Common myeloid progenitor, CD34-positive (primary cell): Measurements from ENCODE around the gene APBA1.

Experiments
- CTCF ChIA-PET: fragments of 350-600 bp; sonication (Branson Sonifier 250); formaldehyde crosslinking; loops from one replicate; lab custom pipeline; 2021; ENCODE audit warnings: antibody characterized with exemption; lab: Charles Lee
- POLR2A ChIA-PET: fragments of 350-600 bp; sonication (Branson Sonifier 250); formaldehyde crosslinking; loops from one replicate; lab custom pipeline; 2021; ENCODE audit warnings: antibody characterized with exemption; lab: Charles Lee
- DNase-seq, 3 donors: peaks; one replicate each; pipeline versions ENCODE4 v3.0.0 to v3.0.0-alpha.2; 2013
- H3K27ac ChIP-seq, 2 experiments: 1 replicate in 1 of 2; 2 replicates in 1 of 2; pipeline ENCODE4 v1.7.0; 2013; ENCODE audit warnings: inconsistent platforms in 2 of 2, low read length in 2 of 2, mild to moderate bottlenecking in 2 of 2, low read depth in 1 of 2, moderate library complexity in 1 of 2; ENCODE audit not compliant: severe bottlenecking in 2 of 2, insufficient read depth in 1 of 2, poor library complexity in 1 of 2
- H3K27me3 ChIP-seq, 5 experiments: replicated peaks in 2 of 5; 1 replicate in 3 of 5; 2 replicates in 2 of 5; pipeline versions ENCODE4 v1.6.1 to v1.7.0; 2013; ENCODE audit warnings: low read length in 4 of 5, mild to moderate bottlenecking in 2 of 5, moderate library complexity in 2 of 5, inconsistent platforms in 1 of 5; ENCODE audit not compliant: insufficient read depth in 5 of 5, control insufficient read depth in 4 of 5
- H3K36me3 ChIP-seq, 4 experiments: 1 replicate in 2 of 4; 2 replicates in 2 of 4; pipeline versions ENCODE4 v1.6.1 to v1.7.0; 2013; ENCODE audit warnings: low read length in 3 of 4, control low read depth in 1 of 4, mild to moderate bottlenecking in 1 of 4; ENCODE audit not compliant: control insufficient read depth in 4 of 4, insufficient read depth in 4 of 4
- H3K4me1 ChIP-seq, 4 experiments: 1 replicate in 3 of 4; 2 replicates in 1 of 4; pipeline versions ENCODE4 v1.6.1 to v1.7.1; 2013; ENCODE audit warnings: low read length in 3 of 4, mild to moderate bottlenecking in 3 of 4, control low read depth in 1 of 4, inconsistent platforms in 1 of 4, moderate library complexity in 1 of 4; ENCODE audit not compliant: control insufficient read depth in 4 of 4, insufficient read depth in 4 of 4; ENCODE audit errors: control extremely low read depth in 1 of 4
- H3K4me3 ChIP-seq, 7 experiments: 1 replicate in 4 of 7; 2 replicates in 3 of 7; pipeline versions ENCODE4 v1.5.1 to v1.7.0; 2013; ENCODE audit warnings: mild to moderate bottlenecking in 7 of 7, low read length in 6 of 7, moderate library complexity in 6 of 7, inconsistent platforms in 2 of 7, low read depth in 2 of 7, control low read depth in 1 of 7; ENCODE audit not compliant: insufficient read depth in 4 of 7, control insufficient read depth in 1 of 7; ENCODE audit errors: extremely low read depth in 1 of 7
- H3K9me3 ChIP-seq, 5 experiments: 1 replicate in 4 of 5; 2 replicates in 1 of 5; pipeline versions ENCODE4 v1.6.1 to v1.7.1; 2013; ENCODE audit warnings: low read length in 4 of 5, mild to moderate bottlenecking in 2 of 5, inconsistent platforms in 1 of 5, low read depth in 1 of 5, moderate library complexity in 1 of 5; ENCODE audit not compliant: control insufficient read depth in 4 of 5, insufficient read depth in 2 of 5; ENCODE audit errors: control extremely low read depth in 1 of 5
- WGBS: methylation state at CpG from one replicate; pipeline ENCODE4 v1.1.5; 2013; ENCODE audit not compliant: insufficient coverage; 5-methylcytosine and 5-hydroxymethylcytosine counted together

Gene APBA1

DNA sequence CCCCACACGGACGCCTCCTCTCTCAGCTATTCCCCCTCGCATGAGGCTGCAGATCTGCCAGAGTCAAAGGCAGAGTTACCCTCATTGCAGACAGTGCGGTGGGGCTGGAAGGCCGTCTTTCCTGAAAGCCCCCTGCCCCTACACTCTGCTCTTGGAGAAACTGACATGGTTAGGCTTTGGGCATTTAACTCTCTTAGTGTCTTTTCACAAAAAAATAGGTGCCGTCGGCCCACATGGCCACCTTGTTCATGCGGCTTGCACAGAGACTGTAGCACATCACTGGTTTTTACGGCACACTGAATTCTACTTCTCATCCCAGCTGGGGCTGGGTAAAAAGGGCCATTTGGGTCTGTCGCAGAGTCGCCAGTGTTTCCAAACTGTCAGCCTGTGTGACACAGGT lies 239.5 kb downstream of the APBA1 start:
- POLR2A ChIA-PET, result no interaction called here
- Histone ChIP-seq H3K27ac (no peak overlapping the region), H3K36me3 (no peaks in the 10 kb centered on the region), H3K9me3 (no peaks in the 10 kb centered on the region), H3K4me3 (no peak overlapping the region), H3K27me3 (no peaks in the 10 kb centered on the region), H3K4me1 (no peaks in the 10 kb centered on the region)
- 97% methylated on average over 11 of the region's 11 CpGs for WGBS
- DNase-seq, result no peak
- CTCF ChIA-PET, result interaction anchor here (2.3 kb wide), 1 partner anchor 11 kb away, joined by 5 read pairs; no protein-coding TSS in a partner anchor

DNA sequence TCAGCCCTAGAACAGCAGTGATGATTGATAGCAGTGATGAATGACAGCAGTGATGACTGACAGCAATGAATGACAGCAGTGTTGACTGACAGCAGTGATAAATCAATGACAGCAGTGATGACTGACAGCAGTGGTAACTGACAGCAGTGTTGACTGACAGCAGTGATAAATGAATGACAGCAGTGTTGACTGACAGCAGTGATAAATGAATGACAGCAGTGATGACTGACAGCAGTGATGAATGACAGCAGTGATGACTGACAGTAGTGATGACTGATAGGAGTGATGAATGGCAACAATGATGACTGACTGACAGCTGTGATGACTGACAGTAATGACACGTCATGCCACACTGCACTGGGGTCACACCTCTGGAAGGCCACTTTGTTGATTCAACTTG lies 240.4 kb downstream of the APBA1 start:
- Histone ChIP-seq H3K9me3 (no peaks in the 10 kb centered on the region), H3K27ac (no peak overlapping the region), H3K36me3 (no peaks in the 10 kb centered on the region), H3K4me1 (no peaks in the 10 kb centered on the region), H3K4me3 (no peak overlapping the region), H3K27me3 (no peaks in the 10 kb centered on the region)
- CTCF ChIA-PET, result no interaction called here
- no peak for DNase-seq
- 100% methylated on average over 1 of the region's 1 CpG for WGBS
- POLR2A ChIA-PET, result no interaction called here

DNA sequence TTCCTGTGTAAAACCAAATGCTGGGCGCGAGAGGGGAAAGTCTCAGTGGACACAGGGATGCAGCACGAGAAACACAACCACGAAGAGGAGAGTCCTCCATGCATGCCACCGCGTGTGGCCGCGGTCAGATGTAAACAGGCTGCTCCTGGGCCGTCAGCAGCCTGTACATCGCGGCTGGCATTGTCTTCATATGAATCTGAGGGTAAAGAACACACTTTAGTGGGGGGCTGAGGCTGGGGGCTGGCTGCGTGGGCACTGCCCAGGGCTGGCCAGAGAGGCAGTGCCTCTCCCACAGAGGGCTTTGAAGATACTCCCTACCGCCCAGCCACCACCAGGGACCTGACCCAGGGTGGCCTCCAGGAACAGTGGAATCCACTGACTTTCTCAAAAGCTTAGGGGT lies 241.0 kb downstream of the APBA1 start:
- WGBS, result 96% methylated on average over 8 of the region's 13 CpGs
- Histone ChIP-seq H3K4me1 (no peaks in the 10 kb centered on the region), H3K9me3 (no peaks in the 10 kb centered on the region), H3K27ac (no peak overlapping the region), H3K4me3 (no peak overlapping the region), H3K27me3 (no peaks in the 10 kb centered on the region), H3K36me3 (no peaks in the 10 kb centered on the region)
- no peak for DNase-seq
- POLR2A ChIA-PET, result interaction anchor here (0.7 kb wide), 1 partner anchor 371 kb away, joined by 3 read pairs; no protein-coding TSS in a partner anchor
- CTCF ChIA-PET, result interaction anchor here (3.0 kb wide), 1 partner anchor 10 kb away, joined by 10 read pairs; no protein-coding TSS in a partner anchor

DNA sequence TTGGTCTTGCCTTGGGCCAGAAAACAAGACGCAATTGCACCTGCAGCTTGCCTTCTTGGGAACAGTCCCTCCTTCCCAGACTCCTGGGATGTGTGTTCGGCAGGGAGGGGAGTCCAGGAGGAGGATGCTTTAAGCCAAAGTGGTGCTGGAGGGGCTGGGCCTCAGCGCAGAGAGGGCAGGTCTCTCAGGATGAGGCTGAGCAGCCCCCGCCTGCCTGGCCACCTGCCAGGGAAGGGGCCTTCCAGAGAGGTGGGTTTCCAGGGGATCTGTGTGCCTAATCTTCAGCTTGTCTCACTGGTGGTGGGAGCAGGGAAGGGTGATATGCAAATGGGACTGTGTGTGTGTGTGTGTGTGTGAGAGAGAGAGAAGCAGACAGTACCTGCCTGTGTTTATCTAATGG lies 242.0 kb downstream of the APBA1 start:
- no peak for DNase-seq
- H3K27me3 ChIP-seq, result no peaks in the 10 kb centered on the region
- no peaks in the 10 kb centered on the region for H3K9me3 ChIP-seq
- WGBS, result 96% methylated on average over 3 of the region's 4 CpGs
- ChIA-PET POLR2A (interaction anchor here (0.7 kb wide), 2 partner anchors 243 to 370 kb away, joined by 3 to 6 read pairs; no protein-coding TSS in a partner anchor), CTCF (interaction anchor here (3.0 kb wide), 1 partner anchor 9 kb away, joined by 10 read pairs; no protein-coding TSS in a partner anchor)
- H3K4me3 ChIP-seq, result no peak overlapping the region
- no peaks in the 10 kb centered on the region for H3K4me1 ChIP-seq
- no peak overlapping the region for H3K27ac ChIP-seq
- no peaks in the 10 kb centered on the region for H3K36me3 ChIP-seq

DNA sequence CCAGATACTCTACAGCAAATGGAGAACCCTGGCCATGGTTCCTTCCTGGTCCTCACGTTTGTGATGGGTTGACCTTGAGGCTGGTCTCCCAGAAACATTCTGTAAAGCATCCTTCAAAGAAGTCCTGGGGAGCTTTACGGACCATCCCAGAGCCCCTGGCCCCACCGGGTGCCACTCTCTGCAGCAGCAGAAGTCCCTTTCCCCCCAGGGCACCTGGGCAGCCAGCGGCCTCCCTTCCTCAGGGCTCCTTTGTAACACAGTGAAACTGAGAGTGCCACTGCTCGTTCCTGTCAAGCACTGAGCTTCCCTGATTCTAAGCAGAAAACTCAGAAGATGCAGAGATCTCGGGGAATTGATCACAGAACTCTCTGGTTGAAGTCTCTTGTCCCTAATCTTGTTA lies 242.9 kb downstream of the APBA1 start:
- H3K27ac ChIP-seq, result no peak overlapping the region
- POLR2A ChIA-PET, result no interaction called here

DNA sequence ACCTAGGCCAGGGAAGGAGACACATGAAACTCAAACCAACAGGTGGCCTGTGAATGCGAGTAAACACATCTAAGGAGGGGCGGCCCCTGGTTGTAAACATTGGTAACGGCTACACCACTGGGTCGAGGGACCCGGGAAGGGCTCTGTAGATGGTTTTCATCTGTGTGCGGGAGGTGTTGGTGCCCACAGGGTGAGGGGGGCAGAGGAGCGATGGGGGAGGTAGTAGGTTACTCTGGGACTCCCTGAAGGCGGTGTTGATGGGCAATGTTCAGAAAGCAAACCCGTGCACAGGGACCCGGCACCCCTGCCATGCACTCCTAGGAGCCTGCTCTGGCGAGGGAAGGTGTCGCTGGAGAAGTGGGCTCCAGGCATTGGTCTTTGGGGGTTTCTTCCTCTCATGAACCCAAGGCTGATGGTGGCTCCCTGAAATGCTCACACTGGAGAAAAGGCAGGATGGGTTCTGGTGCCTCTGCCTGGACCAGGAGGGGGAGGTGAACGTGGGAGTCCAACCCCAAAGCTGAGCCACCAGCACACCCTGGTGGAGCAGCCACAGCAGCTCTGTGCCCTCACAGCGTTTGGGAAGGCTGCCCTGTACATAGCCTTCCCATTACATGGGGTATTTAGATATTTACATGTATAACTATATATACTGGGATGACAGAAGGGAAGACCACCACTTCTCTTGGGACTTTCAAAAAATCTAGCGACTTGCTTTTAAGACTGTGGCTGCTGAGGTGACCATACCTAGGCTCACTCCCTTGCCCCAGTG lies 244.0 kb downstream of the APBA1 start:
- no peak overlapping the region for H3K4me3 ChIP-seq
- no peaks in the 10 kb centered on the region for H3K9me3 ChIP-seq
- no peak overlapping the region for H3K27ac ChIP-seq
- ChIA-PET CTCF (interaction anchor here (3.0 kb wide), 1 partner anchor 7 kb away, joined by 10 read pairs; no protein-coding TSS in a partner anchor), POLR2A (no interaction called here)
- 92% methylated on average over 13 of the region's 15 CpGs for WGBS
- H3K36me3 ChIP-seq, result no peaks in the 10 kb centered on the region
- no peaks in the 10 kb centered on the region for H3K4me1 ChIP-seq
- no peak for DNase-seq
- no peaks in the 10 kb centered on the region for H3K27me3 ChIP-seq

More for the DNA sequence above, 242.9 kb downstream of the APBA1 start:
- H3K9me3 ChIP-seq, result no peaks in the 10 kb centered on the region
- no peaks in the 10 kb centered on the region for H3K36me3 ChIP-seq
- WGBS, result 94% methylated on average over 6 of the region's 6 CpGs
- CTCF ChIA-PET, result interaction anchor here (3.0 kb wide), 1 partner anchor 8 kb away, joined by 10 read pairs; no protein-coding TSS in a partner anchor
- no peaks in the 10 kb centered on the region for H3K4me1 ChIP-seq
- no peak overlapping the region for H3K4me3 ChIP-seq
- H3K27me3 ChIP-seq, result no peaks in the 10 kb centered on the region
- DNase-seq, result no peak

DNA sequence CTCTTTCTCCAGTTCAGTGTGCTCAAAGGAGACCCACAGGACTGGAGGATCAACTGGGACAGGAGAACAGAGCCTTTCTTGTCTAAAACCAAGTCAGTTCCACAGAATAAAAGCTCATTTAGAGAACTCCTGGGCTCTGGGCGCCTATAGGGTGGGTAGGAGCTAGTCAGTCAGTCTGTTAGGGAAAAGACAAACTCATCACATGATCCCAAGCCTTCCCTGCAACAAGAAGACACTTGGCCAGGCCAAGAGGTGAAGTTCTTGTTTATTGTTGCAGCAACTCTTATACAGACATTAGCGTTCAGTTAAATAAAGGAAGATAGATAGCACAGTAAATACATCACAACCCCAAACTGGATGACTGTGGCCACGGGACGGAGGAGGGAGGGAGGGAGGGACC lies 244.9 kb downstream of the APBA1 start:
- ChIA-PET POLR2A (no interaction called here), CTCF (interaction anchor here (0.7 to 1.0 kb wide), 2 partner anchors 14 to 29 kb away, joined by 3 read pairs; no protein-coding TSS in a partner anchor)
- no peak for DNase-seq
- Histone ChIP-seq H3K27me3 (no peaks in the 10 kb centered on the region), H3K4me1 (no peaks in the 10 kb centered on the region), H3K36me3 (no peaks in the 10 kb centered on the region), H3K27ac (no peak overlapping the region), H3K4me3 (no peak overlapping the region), H3K9me3 (no peaks in the 10 kb centered on the region)
- no CpG with 5 or more reads among the region's 4 CpGs for WGBS
